HG03139 (cell line): ENCODE results near the gene SURF6.
"Not testable (repeated sequence)": the region's sequence is repeated elsewhere in the genome, so short reads cannot be mapped to it uniquely, and the experiment has no call there.

Experiments
- ATAC-seq: cut with Tn5 transposase; IDR thresholded peaks from one replicate; pipeline ENCODE4 v1.9.1; 2021; ENCODE audit not compliant: unreplicated experiment

The SURF6 gene

DNA sequence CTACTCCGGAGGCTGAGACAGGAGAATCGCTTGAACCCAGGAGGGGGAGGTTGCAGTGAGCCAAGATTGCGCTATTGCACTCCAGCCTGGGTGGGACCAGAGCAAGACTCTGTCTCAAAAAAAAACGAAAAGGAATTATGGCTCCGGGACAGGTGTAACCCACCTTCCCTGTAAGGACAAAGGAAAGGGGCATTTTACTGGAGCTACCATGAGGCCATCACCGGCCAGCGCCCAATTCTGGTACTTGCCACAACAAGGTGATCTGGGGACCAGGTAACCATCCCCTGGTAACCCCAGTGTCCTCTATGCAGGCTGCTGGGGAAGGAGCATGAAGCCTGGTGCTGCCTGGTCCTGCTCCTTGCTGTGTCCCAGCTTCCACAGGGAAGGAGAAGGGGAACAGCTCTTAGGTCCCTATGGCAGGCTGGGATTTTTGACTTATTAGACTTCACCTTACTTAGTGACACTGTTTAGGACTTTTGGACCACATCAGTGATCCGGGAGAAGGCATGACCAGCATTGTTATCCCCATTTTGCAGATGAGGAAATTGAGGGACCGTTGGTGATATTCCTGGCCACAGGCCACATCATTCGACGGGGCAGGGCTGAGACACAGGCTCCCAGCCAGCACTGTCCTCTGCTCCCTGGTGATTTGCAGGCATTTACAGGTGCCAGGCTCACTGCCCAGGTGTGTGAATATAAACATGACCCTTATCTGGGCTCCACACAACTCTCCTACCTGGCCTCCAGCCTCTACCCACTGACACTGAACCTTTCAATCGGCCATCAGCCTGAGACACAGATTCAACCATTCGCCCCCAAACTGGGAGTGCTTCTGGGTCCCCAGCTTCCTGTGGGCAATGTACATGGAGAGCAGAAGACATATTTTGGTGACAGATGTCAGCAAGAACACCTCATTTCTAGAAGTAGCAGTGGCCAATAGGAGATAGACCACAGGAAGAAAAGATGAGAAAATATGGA is 34.4 kb downstream of the SURF6 start:
- ATAC-seq: no peak

DNA sequence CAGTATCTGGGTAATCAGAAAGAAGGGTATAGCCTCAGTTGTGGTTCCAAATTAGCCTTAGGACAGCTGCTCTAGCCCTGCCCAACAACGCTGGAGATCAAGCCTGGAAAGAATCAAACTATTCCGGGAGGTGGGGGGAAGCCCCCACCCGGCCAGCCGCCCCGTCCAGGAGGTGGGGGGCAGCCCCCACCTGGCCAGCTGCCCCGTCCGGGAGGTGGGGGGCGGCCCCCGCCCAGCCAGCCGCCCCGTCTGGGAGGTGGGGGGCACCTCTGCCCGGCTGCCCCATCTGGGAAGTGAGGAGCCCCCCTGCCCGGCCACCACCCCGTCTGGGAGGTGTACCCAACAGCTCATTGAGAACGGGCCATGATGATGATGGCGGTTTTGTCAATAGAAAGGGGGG is 36.0 kb downstream of the SURF6 start:
- ATAC-seq: not testable (repeated sequence)

DNA sequence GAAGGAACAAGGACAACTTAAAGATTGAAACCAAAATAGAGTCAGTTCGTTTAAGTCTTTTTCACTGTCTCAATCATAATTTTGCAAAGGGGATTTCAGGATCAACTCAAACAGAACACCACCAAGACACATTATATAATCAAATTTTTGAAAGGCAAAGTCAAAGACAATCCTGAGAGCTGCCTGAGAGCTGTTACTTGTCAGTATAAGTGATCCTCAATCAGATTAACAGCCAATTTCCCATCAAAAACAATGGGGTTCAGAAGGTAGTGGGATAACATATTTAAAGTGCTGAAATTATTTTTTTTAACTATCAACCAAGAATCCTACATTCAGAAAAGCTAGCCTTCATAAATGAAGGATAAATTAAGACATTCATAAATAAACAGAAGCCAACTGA is 41.7 kb downstream of the SURF6 start:
- ATAC-seq: no peak

DNA sequence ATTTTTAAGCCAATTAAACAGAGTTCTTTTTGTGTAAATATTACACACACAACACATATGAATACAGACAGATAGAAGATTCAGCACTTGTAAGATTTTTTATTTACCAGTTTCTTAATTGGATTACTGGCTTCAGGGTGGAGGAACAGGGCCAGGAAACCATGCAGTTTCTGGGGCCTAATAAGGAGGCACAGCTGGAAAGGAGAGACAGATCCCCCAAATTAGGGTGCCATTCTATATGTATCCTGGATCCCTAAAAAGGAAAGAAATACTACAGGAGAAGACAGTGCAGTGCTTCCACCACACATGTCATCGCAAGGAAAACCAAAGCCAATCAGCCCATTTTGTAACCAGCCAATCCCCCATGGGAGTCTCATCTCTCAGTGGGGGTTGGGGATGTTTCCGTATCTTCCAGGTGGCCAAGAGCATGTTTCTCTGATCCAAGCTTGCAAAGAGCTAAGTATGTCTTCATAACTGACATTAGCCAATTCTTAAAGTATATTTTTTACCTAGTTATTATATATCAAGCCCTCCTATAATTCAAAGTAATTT is 45.2 kb downstream of the SURF6 start:
- no peak for ATAC-seq

DNA sequence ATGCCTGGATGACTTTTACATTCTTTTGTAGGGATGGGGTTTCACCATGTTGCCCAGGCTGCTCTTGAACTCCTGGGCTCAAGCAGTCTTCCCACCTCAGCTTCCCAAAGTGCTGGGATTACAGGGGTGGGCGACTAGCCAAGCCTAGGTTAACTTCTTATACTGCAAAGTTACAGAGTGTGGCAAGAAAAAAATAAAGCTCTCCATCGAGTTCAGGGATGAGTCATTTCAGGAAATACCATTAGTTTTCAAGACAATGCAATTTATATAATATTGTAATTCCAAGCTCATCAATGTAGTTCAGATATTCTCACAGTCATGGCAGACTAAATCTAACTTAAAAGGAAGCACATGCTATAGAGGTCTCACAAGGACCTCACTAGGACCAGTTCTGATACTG is 49.5 kb downstream of the SURF6 start:
- no peak for ATAC-seq

DNA sequence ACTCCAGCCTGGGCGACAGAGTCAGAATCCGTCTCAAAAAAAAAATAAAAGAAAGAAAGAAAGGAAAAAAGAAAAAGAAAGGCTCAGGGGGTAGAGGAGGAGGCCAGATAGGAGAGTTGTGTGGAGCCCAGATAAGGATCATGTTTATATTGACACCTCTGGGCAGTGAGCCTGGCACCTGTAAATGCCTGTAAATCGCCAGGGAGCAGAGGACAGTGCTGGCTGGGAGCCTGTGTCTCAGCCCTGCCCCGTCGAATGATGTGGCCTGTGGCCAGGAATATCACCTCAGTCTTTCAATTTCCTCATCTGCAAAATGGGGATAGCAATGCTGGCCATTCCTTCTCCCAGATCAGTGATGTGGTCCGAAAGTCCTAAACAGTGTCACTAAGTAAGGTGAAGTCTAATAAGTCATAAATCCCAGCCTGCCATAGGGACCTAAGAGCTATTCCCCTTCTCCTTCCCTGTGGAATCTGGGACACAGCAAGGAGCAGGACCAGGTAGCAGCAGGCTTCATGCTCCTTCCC is 50.7 kb downstream of the SURF6 start:
- ATAC-seq: no peak

DNA sequence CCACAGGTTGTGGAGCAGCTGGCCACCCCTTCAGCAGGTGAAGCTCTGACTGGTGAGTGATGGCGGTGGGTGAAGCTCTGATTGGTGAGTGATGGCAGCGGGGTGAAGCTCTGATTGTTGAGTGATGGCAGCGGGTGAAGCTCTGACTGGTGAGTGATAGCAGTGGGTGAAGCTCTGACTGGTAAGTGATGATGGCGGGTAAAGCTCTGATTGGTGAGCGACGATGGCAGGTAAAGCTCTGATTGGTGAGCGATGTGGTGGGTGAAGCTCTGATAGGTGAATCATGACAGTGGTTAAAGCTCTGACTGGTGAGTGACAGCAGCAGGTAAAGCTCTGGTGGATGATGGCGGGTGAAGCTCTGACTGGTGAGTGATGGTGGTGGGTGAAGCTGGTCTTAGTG is 51.6 kb downstream of the SURF6 start:
- ATAC-seq: no peak

DNA sequence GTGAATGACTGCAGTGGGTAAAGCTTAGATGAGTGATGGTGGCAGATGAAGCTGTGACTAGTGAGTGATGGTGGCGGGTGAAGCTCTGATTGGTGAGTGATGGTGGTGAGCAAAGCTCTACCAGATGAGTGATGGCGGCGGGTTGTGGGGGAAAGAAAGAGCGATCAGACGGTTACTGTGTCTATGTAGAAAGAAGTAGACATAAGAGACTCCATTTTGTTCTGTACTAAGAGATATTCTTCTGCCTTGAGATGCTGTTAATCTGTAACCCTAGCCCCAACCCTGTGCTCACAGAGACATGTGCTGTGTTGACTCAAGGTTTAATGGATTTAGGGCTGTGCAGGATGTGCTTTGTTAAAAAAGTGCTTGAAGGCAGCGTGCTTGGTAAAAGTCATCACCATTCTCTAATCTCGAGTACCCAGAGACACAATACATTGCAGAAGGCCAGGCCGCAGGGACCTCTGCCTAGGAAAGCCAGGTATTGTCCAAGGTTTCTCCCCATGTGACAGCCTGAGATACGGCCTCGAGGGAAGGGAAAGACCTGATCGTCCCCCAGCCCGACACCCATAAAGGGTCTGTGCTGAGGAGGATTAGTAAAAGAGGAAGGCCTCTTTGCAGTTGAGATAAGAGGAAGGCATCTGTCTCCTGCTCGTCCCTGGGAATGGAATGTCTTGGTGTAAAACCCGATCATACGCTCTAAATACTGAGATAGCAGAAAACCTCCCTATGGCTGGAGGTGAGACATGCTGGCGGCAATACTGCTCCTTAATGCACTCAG is 52.5 kb downstream of the SURF6 start:
- not testable (repeated sequence) for ATAC-seq

DNA sequence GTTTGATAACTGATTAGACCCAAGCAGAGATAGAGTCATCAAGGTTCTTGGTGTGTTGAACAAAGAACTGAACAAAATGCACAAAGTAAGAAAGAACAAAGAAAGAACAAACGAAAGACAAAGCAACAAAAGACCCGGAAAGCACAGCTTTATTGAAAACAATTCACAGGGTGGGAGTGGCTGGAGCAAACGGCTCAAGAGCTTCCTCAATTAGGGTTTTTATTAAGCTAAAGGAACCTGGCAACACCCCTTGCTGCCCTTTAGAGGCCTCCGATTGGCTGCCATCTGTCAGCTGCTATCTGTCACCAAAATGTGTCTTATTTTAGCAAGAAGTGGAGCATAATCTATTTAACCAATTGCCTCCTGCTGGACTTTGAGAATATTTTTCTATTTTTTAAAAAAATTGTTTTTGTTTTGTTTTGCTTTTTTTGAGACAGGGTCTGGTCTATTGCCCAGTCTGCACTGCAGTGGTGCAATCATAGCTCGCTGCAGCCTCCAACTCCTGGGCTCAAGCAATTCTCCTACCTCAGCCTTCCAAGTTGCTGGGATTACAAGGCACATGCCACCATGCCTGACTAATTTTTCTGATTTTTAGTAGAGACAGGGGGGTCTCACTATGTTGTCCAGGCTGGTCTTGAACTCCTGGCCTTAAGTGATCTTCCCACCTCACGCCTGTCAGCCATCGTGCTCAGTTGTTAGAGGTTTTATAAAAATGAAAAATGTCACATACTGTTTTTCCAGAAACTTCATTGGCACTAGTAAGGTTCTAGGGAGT is 53.3 kb downstream of the SURF6 start:
- no peak for ATAC-seq

DNA sequence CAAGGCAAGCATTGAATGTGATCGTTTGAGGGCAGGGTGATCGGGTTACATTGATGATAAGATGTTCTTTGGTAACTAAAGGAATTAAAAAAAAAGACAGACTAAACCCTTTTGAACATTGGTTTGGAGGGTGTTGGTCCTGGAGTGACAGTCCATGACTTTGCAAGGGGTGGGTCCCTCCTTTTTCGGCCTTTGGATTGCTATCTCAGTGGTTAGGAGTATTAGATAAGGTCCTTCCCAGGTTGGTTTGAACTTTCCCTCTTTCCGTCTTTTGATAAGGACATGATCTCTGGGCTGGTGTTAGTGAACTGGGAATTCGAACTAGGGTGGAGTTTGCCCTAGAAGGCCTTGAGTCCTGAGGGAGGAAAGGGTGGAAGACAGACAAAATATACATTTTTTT is 55.6 kb downstream of the SURF6 start:
- ATAC-seq: no peak
